Islet precursor cell (in vitro differentiated cells): ENCODE measurements around the gene BCL2.

ENCODE experiments used
- DNase-seq: peaks from one replicate; pipeline ENCODE4 v3.0.0-alpha.2; 2018

The BCL2 gene

DNA sequence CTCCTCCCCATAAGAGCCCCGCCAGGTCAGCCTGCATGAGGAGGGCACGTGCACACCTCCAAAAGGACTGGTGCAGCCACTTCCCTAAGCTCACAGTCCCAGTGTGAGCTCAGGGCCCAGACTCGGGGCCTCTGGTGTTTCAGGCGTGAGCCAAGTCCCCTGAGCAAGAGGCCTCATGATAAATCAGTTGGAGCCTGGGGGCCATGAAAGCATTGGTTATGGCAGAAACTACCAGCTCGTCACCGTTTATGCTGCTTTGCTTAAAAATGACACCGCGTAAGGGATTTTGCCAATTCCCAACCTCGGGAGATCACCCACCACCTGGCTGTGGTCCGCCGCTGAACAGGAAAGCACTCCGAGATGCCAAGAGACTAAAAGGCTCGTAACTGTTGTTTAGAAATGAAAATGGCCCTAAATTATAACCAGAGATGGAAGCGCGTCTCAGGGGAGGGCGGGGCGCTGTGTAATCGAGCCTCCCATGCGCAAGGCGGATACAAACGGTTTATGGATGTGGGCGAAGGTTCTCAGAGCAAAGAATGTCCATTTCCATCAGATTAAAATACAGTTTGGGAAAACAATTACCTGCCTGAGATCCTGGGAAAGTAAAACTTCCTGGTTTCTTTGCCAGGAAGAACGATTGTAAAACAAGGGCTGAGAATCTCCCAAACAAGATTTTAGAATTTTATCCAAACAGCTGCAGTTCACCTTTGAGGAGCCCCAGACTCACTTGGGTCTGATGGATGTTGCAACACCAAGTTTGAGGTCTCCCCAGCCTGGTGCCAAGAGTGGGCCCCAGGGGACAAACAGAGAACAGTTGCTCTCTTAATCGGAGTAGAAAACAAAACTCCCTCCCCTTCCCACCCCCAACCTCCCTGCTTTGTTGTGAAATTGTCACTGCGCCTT is 141.4 kb downstream of the BCL2 start:
- DNase-seq: no peak

DNA sequence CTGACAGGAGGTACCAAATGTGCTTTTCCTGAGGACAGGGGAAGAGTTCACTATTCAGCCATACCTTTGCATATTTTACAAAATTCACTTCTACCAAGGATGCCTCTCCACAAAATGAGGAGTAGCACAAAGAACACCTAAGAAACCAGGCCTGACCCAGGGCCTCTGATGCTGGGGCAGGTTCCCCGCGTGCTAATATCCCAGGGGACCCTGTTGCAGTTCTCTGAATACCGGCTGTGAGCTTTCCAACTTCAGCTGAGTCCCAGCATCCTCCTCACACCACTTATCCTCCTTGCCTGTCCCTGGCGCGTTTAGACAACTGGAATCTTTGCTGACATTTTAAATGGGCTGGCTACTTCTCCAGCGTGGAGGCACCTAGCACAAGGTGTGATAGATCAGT is 142.3 kb downstream of the BCL2 start:
- no peak for DNase-seq

DNA sequence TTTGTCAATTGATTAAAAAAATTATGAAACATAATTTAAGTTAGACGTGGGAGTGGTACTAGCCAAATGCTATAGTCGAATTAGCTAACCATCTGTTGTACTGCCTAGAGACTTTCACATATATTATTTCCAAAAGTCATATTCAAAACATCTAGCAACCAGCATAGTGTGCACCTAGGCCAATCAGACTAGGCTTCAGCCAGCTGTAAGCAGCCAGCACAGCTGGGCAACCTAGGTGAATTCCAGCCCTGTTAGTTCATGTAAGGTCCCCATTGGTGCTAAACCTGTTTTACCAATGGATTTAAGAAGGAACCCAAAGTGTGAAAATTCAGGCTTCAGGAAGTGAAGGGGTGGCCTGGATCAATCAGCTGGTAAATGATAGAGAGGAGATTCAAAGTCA is 144.3 kb downstream of the BCL2 start:
- DNase-seq: no peak

DNA sequence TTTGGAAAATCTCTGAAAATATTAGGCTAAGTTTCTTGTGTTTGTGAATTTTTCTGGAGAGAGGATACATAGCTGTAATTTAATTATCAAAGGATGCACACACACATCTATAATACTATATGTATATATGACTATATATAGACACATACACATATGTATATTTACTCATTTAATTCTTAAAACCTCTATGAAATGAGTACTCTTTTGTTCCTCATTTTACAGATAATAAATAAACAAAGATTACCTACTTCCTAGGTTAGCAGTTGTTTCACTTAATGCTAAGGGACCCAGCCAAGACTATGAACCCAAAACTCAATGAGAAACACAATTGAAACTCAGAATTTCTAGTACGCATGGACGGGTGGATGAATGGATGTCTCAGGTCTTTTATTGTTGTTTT is 145.6 kb downstream of the BCL2 start:
- DNase-seq: no peak

DNA sequence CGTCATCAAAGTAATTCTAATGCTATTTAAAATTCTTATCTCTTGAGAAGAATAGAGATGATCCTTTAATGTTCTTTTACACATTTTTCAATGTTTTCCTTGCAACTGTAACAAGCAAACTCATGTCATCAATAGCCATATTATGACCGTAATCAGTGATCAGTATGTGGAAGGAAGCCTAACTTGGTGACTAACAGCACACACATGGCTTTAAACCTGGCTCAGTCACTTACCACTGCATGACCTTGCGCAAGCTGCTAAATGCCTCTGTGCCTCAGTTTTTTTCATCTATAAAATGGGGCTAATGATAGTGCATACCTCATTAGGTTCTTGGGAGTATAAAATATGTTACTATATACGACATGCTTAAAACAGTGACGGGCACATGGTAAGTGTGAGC is 149.7 kb downstream of the BCL2 start:
- no peak for DNase-seq

DNA sequence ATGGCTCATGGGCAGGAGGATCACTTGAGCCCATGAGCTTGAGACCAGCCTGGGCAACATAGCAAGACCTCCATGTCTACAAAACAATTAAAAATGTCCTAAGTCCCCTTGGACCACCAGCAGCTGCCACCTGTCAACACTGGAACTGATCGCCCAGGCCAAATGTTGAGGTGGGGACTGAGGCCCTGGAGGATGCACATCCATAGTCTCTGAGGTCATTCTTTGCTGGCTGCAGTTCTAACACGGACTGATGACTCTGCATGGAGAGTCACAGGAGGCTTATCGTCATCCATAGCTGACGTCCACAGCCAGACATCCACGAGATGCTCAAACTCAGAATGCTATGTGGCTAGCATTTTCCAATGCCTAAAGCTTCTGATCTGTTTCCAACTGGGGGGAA is 151.3 kb downstream of the BCL2 start:
- DNase-seq: peak; percentile 22

DNA sequence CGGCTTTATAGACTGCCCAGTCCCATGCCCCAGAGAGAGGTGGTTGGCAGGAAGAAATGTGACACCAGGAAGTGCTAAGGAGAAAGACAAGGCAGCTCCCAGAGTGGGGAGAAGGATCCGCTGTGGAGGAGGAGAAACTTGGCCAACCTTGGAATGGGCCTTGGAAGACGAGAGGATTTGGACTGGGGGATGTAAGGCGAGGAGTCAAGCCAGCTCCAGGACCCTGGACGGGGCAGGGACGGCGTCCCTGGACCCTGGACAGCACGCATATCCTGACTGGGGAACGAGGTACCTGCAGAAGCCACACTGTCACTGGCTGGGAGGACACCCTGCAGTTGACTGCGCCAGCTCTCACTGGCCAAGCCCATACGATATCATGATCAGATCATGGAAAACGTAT is 153.4 kb downstream of the BCL2 start:
- peak; percentile 46 for DNase-seq

DNA sequence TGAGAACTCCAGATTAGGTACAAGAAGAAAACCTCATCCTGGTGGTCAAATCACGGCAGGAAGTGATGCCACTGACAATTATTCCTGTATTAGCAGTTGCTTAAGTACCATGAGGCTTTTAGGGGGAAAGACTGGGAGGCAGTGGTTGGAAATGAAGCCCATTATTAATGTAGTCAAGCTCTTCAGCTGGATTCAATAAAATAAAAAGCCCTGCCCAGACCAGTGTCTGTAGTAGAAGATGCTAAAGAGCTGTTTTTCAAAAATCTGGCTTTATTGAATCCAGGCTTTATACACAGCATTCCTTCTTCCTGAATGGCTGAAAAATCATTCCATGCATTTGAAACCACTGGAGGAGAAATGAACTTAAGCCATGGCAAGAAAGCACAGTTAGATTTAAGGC is 155.2 kb downstream of the BCL2 start:
- DNase-seq: no peak

DNA sequence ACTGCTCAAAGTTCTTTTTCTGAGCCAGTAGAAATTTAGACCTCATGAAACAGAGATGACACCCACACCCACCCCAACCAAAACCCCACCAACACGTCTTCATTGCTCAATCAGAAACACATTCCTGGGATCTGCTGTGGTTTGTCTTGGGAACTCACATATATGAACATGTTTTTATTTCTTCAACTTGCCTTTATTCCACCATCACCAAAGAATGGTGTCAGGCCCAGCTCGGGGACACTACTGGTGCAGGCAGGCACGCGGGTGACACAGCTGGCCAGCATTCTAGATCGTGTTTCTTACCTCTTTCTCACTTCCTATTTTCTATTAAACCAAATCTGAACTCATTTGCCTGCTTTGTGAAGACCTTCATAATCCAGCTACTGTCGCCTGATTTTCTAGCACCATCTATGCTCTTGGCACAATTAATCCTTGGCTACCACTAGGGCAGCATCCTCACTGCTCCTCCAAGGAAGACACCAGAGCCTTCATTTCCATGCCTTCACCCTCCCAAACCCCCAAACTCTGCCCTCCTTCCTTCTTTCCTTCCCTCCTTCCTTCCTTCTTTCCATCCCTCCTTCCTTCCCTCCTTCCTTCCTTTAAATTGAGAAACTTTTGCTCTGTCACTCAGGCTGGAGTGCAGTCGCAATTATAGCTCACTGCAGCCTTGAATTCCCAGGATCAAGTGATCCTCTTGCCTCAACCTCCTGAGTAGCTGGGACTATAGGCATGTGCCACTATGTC is 157.1 kb downstream of the BCL2 start:
- DNase-seq: no peak

DNA sequence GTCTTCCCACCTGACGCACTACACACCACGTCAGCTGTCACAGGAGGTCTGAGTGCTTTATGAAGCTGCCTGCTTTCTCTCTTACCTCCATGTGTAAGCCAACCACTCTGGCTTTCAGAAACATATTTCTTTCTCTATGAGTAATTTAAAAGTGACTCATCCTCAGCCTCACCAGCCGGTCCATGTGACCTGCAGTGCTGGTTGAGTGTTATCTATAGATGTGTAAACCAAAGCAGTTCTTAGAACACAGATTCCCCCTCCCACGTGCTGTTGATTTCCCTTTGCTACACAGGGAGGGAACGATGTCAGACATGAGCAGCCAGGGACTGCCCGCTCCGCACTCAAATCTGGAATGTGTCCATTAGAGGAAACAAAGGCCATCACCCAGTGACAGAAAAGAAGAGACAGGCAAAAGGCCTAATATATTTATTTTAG is 157.8 kb downstream of the BCL2 start:
- peak; percentile 85 for DNase-seq

DNA sequence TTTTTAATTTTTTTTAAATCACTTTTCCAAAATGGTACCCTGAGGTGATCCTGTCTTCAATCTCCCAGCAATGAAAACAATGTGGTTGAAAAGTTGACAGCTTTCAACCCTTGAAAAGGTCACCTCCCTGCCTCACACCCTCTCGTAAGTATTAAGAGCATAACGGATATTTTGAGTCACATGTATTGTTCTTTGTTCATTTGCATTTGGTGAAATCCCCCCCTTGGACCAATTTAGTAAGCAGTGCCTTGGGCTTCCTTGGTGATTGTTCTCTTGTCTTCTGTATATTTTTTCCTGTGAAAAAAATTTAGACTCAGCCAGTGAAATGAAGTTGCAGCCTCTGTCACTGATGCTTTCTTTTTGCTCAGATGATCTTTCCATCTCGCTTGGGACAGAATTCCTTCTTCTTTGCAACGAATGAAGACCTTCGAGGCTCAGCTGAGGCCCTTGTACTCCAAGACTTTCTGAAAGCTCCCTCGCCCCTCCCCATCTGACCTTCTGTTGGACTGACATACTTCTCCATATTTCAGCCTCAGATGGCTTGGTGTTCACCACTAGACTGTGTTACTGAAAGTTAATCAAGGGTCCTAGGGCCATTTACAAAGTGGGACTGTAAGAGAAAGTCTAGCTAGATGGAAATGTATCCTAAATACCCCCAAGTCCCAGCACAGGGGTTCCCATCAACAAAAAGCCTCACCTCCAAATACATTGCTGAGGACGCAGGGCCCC is 158.4 kb downstream of the BCL2 start:
- no peak for DNase-seq

DNA sequence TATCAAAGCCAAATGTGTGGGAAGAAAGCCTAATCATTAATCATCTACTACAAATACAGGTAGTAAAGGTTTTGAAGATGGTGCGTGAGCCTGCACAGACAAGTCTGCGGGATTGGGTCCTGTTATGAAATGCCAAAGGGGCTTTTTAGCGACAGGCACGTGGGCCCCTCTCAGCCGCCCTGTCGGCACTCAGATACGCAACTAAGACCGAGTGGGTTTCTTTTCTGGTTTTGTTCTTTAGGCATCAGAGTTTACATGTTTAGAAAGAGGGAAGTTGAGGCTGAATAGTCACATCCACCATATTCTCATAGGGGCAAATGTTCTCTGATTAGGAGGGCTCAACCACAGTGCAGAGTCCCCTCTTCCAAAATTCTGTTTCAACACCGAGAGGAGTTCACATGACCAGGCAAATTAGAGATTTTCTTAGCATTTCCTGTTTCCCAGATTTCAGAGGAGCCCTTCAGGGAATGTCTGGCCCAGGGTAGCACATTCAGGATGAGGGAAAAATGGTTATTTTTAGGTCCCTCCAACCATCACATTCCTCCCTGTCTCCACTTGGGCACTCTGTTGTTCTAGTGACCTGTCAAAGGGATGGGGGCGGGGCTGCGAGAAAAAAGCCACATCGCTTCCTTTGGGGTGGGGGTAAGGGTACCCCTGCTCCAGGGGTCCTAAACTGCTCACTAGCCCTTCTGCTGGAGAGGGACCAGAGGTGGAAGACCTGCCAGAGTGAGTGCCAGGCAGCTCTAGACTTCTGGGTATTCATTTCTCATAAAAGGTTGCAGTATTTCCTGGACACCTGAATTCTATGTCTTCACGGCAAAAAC is 159.2 kb downstream of the BCL2 start:
- no peak for DNase-seq

DNA sequence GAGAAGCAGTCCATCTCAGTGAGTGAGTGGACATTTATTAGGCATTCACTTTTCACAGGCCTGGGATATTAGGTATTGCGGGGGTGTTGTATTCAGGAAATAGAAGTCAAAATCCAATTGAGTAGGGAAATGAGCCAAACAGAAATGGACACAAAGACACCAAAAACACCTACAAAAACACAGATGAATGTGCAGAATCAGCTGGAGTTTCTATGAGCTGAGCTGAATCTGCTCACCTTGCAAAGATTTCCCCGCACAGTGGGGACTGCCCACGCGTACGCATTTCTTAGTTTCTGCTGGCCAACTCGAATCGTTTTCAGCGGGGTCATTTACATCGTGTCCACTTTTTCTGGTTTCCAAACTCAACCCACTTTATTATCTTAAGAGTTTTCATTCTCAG is 160.0 kb downstream of the BCL2 start:
- no peak for DNase-seq

DNA sequence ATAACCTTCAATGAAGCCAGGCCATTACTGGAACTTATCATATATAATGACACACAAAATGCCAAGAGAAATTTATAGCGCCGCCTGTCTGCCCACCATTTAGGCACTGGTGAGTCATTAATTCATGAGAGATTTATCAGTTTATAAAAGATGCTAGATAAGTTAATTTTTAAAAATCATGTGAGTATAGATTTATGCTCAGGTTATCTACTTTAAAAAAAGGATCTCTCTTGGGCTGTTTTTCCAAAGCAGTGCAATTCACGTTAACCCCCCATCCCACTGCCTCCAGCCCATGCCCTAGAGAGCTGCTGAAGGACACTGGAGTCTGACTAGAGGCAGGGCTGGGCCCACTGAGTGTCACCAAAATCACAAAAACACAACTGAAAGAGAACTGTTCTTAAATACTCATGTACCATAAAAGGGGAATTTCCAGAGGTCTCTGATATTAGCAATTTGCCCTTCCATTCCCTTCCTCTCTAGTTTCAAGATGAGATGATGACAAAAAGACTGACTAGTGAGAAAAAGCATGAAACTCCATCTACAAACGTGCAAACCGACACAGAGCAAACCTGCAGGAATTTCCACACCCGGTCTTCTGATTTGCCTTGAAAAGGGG is 160.8 kb downstream of the BCL2 start:
- no peak for DNase-seq

DNA sequence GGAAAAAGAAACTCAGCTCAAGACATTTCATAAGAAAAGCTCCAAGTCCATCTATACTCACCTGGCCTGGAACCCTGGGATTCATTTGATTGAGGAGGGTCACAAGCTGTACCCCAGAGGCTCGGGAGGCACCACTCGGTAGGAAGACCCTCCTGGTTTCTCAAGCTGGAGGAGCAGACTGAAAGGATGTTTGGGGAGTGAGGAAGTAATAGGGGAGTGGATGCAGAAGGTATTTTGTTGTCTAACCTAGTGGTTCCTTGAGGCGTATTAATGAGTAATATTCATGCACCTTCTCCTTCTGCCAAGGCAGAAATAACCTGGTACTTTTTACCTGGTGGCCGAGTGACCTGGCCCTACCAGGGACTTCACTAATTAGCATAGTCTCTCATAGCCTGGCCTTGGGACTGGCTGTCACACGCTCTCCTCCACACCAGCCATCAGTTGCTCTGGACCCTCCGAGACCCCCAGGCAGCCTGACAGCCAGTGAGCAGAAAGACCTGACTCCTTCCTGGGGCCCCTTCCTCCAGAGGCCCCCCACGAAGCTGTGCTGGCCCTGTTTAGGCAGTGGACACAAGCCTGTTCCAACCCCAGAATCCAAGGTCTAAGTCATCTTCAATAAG is 161.4 kb downstream of the BCL2 start:
- no peak for DNase-seq

DNA sequence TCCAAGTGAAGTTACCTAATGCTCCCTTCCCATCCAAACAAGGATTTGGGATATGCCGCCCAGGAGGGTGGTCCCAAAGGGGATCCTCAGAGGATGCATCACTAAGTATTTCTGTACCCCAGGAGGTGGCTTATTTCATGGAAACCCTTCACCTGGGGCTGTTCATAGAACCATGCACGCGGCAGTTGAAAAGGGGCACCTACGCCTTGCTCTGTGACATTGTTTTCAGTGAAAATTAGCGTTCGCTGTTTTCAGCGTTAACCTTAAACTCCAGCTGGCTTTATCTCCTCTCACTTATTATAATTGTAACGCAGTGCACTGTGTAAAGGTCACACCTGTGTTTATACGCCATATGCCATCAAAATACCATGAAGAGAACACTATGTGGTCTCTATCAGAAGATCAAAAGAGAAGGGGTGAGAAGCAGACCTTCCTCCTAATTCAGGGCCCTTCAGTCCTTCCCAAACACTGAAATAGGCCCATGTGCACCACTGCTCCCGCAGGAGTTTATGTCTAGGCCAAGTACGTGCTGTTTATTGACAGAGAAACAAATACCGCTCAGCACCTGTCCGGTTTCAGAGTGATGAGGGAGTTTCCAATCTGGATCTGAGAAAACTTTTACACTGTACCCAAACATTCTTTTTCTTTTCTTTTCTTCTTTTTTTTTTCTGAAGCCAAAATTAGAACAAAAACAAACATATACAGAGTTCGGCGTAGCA is 162.1 kb downstream of the BCL2 start:
- DNase-seq: no peak

DNA sequence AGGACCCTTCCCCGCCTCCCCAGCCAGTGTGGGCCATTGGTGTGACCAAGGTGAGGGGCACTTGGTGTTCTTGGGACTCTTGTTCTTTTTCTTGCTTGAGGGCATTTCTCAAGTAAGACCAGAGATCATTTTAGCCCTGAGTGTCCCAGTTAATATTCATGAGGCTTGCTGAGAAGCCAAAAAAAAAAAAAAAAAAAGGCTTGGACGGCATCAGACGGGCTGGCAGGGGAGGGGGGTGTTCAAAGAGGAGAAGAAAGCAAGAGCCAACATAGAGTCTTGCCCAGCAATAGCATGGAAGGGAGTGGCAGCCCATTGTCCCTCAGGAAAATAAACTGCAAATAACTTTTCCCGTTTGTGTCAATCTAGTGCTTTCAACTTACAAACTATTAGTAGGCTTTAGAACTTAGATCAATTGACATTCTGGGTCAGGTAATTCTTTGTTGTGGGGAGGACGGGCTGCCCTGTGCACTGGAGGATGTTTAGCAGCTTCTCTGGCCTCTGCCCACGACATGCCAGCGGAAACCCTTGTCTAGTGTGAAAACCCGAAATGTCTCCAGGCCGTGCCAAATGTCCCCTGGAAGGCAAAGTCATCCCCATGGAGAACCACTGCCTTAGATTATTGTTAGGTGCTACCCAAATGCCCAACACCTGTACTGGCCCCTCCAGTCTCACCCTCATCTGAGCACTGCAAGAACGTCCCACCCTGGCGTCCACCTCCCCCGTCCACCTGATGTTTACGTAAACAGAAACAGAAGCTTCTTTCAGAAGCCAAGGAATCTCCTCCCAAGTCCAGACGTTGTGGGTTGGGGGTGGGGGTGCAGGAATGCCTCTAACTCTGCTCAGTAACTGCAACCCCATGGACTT is 163.4 kb downstream of the BCL2 start:
- DNase-seq: peak; percentile 66

DNA sequence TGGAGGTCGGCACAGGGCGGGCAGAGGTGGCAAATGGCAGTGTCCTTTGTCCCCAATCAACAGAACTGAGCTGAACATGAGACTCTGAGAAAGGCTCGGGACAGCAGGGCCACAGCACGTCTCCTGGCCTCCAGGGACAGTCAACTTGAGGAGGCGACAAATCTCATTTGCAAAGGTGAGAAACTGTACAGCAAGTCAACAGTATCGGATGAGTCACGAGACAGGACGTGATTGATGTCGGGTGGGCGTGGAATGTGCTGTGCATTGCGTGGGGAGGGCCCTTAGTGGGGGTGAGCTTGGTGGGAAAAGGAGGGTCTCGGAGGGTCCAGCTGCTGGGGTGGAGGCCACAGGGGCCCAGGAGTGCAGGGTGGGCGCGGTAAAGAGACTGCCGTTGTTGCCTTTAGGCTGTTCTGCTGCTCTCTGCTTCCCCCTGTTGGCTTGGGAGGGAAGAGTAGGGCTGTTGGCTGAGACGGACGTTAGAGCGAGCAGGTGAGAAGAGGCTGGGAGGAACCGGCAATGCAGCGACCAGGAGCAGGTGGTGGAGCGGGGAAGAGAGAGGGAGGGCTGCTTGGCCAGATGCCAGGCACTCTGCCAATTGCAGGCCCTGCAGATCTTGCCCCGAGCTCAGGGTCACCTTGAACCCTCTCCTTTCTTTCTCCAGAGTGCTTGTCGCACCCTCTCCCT is 164.3 kb downstream of the BCL2 start:
- DNase-seq: peak; percentile 85
